Activated CD4-positive, CD25-positive, alpha-beta regulatory T cell treated with anti-CD3 and anti-CD28 coated beads, Interleukin-2, amount 50 U/mL, for 16 hours (primary cell): ENCODE results near the gene DGCR8.

Source experiments
- DNase-seq: peaks from one replicate; pipeline ENCODE4 v3.0.0-alpha.2; 2020; ENCODE audit warnings: low read depth, low spot score

The DGCR8 gene

DNA sequence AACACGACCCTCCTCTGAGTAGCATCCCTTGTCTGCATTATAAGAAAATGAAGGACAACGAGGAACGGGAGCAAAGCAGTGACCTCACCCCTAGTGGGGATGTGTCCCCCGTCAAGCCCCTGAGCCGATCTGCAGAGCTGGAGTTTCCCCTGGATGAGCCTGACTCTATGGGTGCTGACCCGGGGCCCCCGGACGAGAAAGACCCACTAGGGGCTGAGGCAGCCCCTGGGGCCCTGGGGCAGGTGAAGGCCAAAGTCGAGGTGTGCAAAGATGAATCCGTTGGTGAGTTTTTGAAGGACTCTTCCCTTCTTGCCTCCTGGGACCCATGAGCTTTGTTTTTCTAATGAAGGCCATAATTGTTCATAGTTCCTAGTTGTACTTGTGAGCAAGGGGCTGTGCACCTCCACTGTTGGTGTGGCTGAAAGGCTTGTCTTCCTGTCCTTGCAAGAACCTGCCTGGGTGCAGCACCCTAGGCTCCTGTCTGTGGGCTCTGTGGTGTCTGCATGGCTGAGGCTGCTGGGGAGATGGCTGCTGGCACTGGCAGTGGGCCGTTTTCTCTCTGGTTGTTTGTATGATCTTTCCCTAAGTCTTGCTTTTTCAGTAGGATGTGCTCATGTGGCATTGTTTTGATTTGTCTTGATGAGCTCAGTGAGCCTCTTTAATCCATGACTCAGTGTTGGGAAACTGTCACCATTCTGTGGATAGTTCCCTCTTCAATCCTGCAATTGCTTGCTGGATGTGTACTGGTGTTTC lies 10.1 kb downstream of the DGCR8 start:
- no peak for DNase-seq

DNA sequence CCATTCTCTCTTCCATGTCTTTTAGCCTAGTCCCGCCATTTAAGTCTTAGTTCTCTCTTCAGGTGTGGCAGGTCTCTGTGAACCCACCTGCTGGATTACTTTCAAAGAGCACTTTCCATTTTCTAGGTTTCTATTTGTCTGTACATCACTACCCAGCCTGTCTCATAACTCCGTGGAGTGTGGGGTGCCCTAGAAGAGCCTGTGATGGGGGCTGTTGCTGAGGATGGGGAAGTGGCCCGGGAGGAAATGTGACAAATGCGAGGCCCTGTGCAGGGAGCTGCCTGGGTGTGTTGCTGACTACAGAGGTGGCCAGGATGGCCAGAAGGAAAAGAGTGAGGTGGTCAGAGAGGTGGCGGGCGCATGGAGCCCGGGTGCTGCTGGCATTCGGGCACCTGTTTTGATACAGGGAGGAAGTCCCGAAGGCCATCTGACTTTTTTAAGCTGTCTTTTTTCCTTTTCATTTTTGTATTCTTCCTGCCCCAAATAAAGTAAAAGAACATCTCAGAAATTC lies 10.7 kb downstream of the DGCR8 start:
- no peak for DNase-seq

DNA sequence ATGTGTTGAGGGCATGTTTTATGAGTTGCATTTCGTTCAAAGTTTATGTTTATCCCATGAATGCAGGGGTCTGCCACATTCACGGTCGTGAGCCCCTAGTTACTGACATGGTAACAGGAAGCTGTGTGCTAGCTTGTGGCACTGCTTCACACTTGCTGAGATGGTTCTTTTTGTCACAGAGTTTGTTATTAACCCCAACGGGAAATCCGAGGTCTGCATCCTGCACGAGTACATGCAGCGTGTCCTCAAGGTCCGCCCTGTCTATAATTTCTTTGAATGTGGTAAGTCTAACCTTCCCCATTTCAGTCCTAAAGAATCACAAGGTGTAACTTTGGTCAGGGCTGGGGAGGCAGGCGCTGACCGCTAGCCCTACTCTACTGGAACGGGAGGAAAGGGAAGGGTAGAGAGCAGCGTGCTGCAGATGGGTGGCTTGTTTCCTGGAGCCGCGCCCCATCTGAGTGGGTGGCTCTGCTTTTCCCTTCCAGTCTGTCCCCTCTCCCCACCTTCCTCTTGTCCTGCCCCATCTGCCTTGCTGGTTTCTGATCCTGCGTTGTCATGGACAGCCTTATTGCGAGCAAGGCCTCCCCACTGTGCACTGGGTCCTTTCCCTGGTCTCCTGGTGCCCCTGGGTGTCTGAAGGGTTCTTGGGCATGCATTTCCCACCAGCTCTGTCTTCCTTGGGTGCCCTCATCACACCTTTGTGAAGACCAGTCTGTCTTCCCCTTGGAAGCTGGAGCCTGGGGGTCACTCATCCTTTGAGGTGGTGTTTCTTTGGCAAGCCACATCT lies 11.8 kb downstream of the DGCR8 start:
- no peak for DNase-seq

DNA sequence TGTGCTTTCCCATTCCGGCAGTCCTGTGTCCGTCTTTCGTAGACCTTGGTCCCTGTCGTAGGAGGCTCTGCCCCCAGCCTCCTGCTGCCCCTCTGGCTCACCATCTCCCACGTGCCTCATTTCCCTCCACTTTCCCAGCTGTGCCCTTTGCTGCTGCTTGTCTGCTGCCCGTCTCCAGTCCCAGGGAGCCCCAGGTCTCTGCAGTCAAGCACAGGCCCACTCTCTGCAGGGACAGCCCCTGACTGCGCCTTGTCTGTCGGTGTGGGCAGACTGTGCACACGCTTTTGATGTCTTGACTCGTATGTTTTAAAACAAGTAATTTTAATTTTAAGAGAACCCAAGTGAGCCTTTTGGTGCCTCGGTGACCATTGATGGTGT lies 12.4 kb downstream of the DGCR8 start:
- DNase-seq: no peak

DNA sequence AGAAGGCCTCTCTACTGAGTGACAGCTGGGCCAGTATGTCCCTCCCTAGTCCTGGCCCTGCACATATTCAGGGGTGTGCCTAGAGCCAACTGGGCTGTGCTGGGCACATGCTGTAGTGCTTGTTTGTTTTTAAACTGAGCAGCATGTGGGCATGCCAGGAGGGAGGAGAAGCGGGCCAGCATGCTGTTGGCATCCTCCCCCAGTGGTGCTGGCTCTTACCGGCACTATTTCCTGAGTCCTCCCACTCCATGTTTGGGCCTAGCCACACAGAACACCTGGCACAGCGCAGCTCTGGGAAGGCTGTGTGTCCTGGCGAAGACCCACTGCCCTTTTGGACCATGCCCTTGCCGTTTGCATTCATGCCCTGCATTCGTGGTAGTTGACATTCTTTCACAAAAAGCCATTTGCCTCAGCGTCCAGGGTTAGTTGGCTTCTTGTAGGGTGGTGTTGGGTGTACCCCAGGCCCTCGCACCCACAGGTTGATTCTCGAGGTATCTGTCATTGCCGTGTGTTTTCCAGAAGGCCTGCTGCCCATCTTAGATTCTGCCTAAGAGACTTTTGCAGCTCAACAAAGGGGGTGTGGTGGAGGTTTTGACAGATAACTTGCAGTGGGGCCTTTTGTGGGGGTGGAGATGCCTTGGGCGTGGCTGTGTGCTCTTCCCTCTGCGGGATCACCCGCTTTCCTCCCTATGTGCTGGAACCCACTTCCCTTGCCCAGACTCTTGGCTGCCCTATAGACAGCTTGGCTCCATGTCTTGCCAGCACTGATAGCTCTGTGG lies 13.6 kb downstream of the DGCR8 start:
- DNase-seq: no peak

DNA sequence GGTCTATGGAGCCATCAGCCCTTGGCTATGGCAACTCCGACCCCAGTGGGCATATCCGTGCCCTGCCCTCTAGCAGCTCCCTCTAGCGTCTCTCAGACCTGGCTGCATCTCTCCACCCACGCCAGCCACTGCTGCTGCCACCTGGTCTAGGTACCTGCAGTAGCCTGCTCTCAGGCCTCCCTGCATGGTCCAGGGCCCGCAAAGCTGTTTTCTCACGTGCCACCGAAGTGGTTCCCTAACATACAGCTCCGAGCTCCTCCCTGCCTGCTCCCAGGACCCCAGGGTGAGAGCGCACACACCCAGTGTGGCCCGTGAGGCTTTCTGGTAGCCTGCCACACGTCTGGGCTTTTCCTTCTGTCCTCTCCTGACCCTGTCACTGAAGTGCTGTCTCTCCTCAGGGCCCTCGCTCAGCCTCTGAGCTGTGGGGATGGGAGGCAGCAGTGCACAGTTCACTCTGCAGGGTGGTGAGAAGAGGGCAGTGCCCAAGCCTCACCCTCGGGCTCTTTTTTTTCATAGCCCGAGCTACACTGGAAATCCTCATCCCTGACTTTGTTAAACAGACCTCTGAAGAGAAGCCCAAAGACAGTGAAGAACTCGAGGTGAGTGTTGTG lies 14.3 kb downstream of the DGCR8 start:
- no peak for DNase-seq

DNA sequence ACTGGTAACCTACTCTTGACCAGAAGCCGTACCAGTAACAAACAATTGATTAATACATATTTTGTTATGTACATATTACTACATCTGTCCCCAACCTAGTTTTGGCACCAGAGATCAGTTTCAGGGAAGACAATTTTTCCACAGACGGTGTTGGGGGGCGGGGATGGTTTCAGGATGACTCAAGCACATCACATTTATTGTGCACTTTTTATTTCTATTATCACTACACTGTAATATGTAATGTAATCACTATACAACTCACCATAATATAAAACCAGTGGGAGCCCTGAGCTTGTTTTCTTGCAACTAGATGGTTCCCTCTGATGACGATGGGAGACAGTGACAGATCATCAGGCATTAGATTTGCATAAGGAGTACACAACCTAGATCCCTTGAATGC lies 15.5 kb downstream of the DGCR8 start:
- no peak for DNase-seq

DNA sequence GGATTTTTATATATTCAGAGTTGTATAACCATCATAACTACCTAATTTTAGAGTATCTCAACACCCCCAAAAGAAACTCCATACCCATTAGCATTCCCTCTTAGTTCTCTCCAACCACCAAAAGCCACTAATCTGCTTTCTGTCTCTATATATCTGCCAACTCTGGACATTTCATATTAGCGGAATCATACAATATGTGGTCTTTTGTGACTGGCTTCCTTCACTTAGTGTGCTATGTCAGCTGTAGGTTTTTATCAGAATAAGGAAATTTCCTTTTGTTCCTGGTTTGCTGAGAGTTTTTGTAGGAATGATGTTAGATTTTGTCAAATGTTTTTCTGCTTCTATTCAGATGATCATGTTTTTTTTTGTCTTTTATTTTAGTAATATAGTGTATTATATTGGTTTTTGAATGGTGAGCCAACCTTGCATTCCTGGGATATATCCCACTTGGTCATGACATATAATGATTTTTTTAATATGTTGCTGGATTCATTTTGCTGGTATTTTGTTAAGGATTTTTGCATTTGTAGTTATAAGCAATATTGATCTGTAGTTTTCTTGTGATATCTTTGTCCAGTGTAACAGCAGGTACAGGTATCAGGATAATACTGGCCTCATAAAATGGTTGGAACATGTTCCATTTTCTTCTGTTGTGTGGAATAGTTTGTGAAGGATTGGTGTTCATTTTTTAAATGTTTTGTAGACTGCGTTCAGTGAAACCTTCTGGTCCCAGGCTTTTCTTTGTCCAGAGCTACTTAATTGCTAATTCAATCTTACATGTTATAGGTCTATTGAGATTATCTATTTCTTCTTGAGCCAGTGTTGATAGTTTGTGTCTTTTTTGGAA lies 16.8 kb downstream of the DGCR8 start:
- DNase-seq: no peak

DNA sequence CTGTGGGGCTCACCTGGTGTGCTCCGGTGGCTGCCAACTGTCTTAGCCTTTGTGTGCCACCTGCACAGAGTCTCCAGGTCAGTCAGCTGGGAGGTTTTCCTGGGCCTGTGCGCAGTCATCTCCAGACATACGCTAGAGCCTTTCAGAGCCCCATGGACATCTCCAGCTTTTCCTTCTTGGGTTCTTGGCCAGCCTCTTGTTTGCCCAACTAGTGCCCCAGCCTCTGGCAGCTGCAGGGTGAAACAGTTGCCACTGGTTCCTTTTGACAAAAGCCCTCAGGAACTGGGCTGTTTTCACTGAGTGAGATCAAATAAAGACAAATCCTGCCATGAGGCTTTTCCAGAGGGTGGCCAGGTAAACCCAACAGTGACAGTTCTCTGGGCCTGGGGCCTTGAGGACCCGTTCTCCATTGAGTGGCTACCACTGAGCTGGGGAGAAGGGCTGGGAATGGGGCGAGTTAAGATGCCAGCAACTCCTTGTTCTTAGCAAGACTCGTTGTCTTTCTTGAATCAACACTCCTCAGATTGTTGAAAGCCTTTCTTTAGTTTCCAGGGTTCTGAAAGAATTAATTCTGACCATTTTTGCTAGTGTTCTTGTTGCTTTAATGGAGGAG lies 19.2 kb downstream of the DGCR8 start:
- no peak for DNase-seq

DNA sequence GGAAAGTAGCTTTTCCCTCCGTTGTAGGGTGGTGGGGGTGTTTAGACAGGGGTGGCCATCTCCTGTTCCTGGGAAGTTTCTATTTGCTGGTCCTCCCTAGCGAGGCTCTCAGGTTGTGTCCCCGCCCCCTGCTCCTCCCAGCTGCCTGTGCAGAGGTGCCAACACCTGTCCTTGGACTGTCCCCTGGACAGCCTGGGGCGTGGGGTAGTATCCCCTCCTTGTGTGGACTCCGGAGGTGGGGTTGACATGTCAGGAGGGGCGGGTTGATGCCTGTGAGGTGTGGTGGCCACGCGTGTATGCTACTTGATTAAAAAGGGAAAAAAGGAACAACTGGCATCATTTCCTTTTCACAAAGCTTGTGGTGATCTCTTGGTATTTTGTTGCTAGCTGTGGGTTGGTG lies 21.6 kb downstream of the DGCR8 start:
- DNase-seq: no peak

DNA sequence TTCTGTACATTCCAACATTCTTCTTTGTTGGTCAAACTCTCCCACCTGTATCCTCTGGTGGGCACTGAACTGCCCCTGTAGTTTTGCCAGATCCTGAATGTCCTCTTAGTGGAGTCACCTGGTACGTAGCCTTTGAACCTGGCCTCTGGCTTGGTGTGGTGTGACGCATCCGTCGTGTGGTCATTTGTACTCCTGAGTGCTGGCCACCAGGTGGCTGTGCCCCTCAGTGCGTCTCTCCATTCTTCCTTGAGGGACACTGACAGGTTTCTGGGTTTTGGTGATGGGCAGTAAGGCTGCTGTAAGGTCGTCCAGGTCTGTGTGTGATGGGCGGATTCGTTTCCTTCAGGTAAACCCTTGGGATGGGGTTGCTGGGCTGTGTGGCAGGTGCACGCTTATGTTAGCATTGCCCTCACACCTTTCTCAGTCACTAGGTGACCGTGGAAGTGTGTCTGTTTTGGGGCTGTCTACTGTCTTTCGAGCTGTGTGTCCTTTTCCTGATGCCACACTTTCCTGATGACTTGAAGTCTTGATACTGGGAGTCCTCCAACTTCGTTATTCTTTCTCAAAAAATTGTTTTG lies 22.3 kb downstream of the DGCR8 start:
- DNase-seq: no peak

DNA sequence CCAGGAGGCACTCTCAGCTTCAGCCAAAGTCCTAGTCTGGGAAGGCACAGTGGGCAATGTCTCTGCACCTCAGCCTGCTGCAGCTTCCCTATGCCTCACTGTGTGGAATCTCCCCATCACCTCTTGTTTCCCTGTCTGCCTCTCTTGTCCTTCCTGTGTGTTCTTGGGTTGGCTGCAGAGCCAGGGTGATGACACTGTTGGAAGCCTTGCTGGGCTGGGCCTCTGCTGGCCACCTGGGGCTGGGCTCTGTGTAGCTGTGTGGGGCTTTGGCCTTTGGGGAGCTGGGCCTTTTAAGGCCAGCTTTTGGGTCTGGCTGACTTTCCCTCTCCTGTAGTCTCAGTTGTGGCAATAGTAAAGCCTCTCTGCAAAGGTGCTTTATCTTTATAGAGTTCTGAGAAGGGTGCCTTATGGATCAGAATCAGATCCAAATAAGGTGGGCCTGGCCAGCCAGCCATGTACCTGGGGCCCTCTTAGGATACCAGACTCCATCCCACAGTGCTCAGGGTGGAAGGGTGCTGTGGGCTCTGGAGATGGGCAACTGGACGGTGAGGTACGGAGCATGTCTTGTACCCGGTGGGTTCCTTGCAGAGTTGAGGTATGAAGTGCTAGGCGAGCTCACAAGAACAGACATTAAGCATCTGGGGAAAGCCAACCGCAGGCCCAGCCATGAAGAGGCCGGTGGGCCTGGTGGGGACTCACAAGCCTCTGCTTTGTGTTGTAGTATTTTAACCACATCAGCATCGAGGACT lies 25.6 kb downstream of the DGCR8 start:
- DNase-seq: no peak

DNA sequence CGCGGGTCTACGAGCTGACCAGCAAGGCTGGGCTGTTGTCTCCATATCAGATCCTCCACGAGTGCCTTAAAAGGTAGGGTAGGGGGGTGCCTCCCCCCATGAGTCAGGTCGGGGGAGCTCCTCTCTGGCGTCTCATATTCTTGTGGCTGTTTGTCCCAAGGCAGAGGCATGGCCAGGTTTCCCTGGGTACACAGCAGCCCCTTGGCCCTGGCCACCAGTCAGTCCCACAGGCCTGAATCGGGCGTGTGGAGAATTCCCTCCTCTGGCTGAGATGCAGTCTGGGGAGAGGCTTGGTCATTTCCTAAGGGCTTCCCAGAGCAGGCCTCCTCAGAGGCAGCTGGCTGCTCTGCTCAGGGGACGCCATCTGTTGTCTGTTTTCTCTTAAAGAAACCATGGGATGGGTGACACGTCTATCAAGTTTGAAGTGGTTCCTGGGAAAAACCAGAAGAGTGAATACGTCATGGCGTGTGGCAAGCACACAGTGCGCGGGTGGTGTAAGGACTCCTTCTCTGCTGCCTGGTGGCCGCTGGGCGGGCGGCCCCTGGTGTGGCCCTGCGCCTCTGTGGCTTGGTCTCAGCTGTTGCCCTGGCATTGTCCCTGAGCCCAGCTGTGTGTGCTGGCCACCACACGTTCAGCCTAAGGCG lies 26.3 kb downstream of the DGCR8 start:
- DNase-seq: no peak

DNA sequence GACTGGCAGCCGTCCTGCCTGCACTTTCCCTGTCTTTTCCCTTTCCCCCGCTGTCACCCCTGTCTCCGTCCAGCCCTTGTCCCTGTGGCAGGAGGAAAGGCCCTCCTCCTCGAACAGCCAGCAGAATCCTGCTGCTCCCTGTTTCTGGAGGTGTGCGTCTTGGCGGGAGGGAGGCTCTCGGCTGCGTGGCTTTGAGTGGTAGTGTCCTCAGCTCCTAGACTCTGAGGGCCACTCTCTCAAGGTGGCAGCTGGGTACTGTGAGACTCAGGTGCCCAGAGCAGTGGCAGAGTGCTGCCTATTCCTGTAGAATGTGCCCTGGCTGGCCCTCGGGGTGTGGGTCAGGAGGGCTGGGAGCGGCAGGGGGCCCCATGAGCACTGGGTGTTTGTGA lies 26.8 kb downstream of the DGCR8 start:
- no peak for DNase-seq

DNA sequence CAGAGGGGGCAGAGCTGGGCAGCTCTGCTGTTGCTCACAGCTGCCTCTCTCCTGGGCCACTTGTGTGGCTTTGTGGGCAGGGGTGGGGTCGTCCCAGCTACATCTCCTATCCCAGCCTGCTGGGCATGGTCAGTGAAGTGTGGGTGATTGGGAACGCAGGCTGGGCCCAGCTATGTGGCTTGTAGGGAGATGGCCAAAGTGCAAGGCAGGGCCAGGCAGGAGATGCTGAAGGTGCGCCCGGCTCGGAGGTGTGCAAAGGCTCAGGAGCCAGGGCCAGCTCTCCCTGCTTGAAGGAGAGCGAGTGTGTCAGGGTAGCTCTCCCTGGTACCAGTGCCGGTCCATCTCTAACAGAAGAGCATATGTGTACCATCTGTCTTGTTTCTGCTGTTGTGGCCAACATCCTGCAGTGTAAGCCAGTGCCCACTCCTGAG lies 27.4 kb downstream of the DGCR8 start:
- no peak for DNase-seq

DNA sequence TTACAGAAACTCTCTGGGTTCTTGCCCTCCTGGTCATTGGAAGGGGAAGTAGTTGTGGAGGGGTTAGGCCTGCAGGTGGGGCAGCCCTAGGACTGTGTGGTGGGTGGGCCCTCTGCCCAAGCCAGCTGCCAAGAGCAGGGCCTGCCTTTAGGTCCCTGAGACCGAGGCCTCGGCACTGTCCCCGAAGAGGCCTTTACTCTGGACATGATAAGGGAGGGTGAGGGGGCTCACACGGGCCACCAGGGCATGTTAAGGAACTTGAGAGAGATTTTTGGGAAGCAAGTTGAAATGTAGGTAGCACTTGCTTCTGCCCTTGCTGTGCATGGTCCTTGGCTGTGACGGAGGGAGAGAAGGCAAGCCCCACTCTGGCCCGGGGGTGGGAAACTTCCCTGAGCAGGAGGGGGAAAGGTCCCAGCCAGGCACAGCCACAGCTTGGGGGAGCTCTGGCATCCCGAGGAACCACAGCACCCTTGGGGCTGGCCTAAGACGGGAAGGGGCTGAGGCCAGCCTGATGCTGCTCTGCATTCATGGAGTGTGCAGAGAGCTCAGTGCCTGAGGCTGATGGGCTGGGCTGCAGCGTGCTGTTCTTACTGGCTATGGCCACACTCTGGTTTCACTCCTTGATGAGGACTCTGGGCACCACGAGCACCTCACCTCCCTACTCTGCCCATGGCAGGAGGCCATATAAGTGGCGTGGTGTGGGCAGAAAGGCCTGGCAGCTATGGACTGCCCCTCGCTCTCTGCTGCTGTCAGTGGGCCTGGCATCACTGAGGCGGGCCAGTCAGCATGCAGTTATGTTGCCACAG lies 28.1 kb downstream of the DGCR8 start:
- no peak for DNase-seq

DNA sequence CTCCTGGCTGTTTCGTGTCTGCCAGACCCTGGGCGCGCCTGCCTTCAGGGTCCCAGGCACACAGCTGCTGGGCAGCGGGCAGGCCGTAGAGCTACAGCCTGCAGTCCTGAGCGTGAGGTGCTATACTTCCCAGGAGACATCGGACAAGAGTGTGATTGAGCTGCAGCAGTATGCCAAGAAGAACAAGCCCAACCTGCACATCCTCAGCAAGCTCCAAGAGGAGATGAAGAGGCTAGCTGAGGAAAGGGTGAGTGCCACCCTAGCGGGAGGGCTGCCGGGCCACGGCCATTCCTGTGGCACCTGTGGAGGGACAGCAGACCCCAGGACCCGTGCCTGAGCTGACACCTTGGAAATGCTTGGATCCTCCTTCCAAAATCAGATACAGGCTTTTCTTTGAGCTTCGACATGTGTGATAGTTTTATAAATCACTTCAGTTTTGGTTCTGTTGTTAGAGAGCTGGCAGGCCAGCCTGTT lies 28.8 kb downstream of the DGCR8 start:
- DNase-seq: no peak
